ENCODE data around the gene TBC1D1. TPM values are rescaled to one million over a fixed set of nuclear protein-coding genes. Genes with fewer than 3 reads are reported as not detected.

TBC1D1 gene
- total and polyA plus RNA-seq, 12 donors, result 85.4 to 153 (median 106) TPM

GRCh38 chr4:38129460-38130227, 238.8 kb downstream of the TBC1D1 start:
- DNase-seq, result no peak
- intact Hi-C loops (cut with DNase I), result loop anchor here in 1 of 10 donors (5.0 kb wide), 1 partner anchor 37 kb away; no protein-coding TSS in a partner anchor
- no peak for TF ChIP-seq CTCF (IDR thresholded peaks at IDR 0.05)
- Histone ChIP-seq H3K9me3 (no peaks in the 10 kb centered on the region), H3K4me3 (no peak overlapping the region), H3K36me3 (peaks cover 0 to 73% (median 16%) of the 10 kb centered on the region in 9 donors), H3K27ac (peak overlapping the region in 1 of 10 donors; percentile 73), H3K4me1 (peaks cover 0 to 63% (median 38%) of the 10 kb centered on the region in 9 donors), H3K27me3 (no peaks in the 10 kb centered on the region)
- ATAC-seq, result no peak
- WGBS, 2 donors, result 81 to 83% methylated on average over 7 of the region's 7 CpGs

- H3K27me3 ChIP-seq, result no peaks in the 10 kb centered on the region
- peaks cover 0 to 71% (median 15%) of the 10 kb centered on the region in 9 donors for H3K36me3 ChIP-seq
- no peak for TF ChIP-seq CTCF (IDR thresholded peaks at IDR 0.05)
- no peak for DNase-seq
- H3K4me3 ChIP-seq, result no peak overlapping the region
- peak overlapping the region in 6 of 10 donors; percentile 28 to 67 (median 61) for H3K27ac ChIP-seq
- intact Hi-C loops (cut with DNase I), result no loop called here
- no peaks in the 10 kb centered on the region for H3K9me3 ChIP-seq
- ATAC-seq, result no peak
- peaks cover 0 to 63% (median 38%) of the 10 kb centered on the region in 9 donors for H3K4me1 ChIP-seq
- WGBS, 2 donors, result 76 to 81% methylated on average over 3 of the region's 3 CpGs
Measured at GRCh38 chr4:38130884-38131283, 240.0 kb downstream of the TBC1D1 start.

- H3K9me3 ChIP-seq, result no peaks in the 10 kb centered on the region
- ATAC-seq (peak in 4 of 8 donors; percentile 8 to 24 (median 20)), DNase-seq (no peak)
- peaks cover 0 to 71% (median 16%) of the 10 kb centered on the region in 9 donors for H3K36me3 ChIP-seq
- 67 to 72% methylated on average over 12 of the region's 12 CpGs for WGBS, 2 donors
- intact Hi-C loops (cut with DNase I), result no loop called here
- peaks cover 0 to 63% (median 38%) of the 10 kb centered on the region in 9 donors for H3K4me1 ChIP-seq
- H3K27ac ChIP-seq, result peak overlapping the region; percentile 22 to 67 (median 44)
- no peaks in the 10 kb centered on the region for H3K27me3 ChIP-seq
- TF ChIP-seq CTCF (IDR thresholded peaks at IDR 0.05), result no peak
- no peak overlapping the region for H3K4me3 ChIP-seq
Measured at GRCh38 chr4:38131371-38132091, 240.6 kb downstream of the TBC1D1 start.

GRCh38 chr4:38132107-38132673, 241.3 kb downstream of the TBC1D1 start:
- H3K27ac ChIP-seq, result peak overlapping the region; percentile 22 to 67 (median 44)
- 18 to 30% methylated on average over 8 of the region's 8 CpGs for WGBS, 2 donors
- H3K4me1 ChIP-seq, result peaks cover 0 to 63% (median 38%) of the 10 kb centered on the region in 9 donors
- no peak overlapping the region for H3K4me3 ChIP-seq
- no peak for TF ChIP-seq CTCF (IDR thresholded peaks at IDR 0.05)
- DNase-seq, result peak in 1 of 2 donors; percentile 55
- H3K36me3 ChIP-seq, result peaks cover 0 to 71% (median 19%) of the 10 kb centered on the region in 9 donors
- H3K27me3 ChIP-seq, result no peaks in the 10 kb centered on the region
- H3K9me3 ChIP-seq, result no peaks in the 10 kb centered on the region
- intact Hi-C loops (cut with DNase I), result no loop called here
- peak in 7 of 8 donors; percentile 63 to 86 (median 81) for ATAC-seq
